ENCODE results near the gene ELOVL2.

- TF ChIP-seq CTCF (IDR thresholded peaks at IDR 0.05; ENCODE audit: poor library complexity) (no peak), EZH2 (IDR thresholded peaks at IDR 0.05; ENCODE audit: borderline replicate concordance) (no peak)
These were observed 12.8 kb upstream of the ELOVL2 start for GRCh38 chr6:11056871-11057270.

All from hepatocyte (in vitro differentiated cells).